Measurements from ENCODE around the gene RNU4-1. TPM values are rescaled to one million over a fixed set of nuclear protein-coding genes. Genes with fewer than 3 reads are reported as not detected.

Gene RNU4-1
- total and polyA plus RNA-seq, 2 of the 4 experiments (the other 2 are of a cell fraction): under 0.01 TPM; not detected in 1

DNA sequence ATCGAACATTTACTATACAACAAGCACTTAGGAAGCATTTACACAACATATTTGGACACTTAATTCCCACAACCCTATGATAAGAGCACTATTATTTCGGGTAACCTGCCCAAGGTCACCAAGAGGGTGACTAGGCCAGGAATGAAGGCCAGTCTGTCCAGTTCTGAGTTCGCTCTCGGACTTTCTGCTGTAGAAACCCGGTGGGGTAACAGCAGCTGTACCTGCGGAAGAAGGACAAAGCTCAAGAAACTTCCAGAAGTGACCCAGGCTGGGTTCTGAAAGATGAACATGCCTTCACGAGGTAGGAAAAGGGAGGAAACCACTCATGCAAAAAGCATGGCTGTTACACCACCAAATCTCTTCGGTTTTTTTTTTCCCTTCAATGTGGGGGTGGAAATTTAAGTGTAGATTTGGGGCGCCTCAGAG lies 23.8 kb upstream of the RNU4-1 start:
- peak overlapping the region; percentile 34 to 91; a peak in 3 of 4 replicates for H4K8ac ChIP-seq (ENCODE audit: low read depth in 2 of 2, low read length in 2 of 2)
- H3K27ac ChIP-seq (ENCODE audit: insufficient read depth, low read length): peak overlapping the region; percentile 47
- H2AK5ac ChIP-seq (ENCODE audit: low read depth, low read length): no peak overlapping the region
- no peaks in the 10 kb centered on the region for H4K20me1 ChIP-seq (ENCODE audit: insufficient read depth, low read length)
- H3K4me2 ChIP-seq (ENCODE audit: low read depth, low read length): peak overlapping the region; percentile 92
- ChIA-PET POLR2A (ENCODE audit: unreplicated experiment) (interaction anchor here (0.8 to 1.0 kb wide), 2 partner anchors 26 to 1515 kb away, joined by 5 to 6 read pairs; no protein-coding TSS in a partner anchor), CTCF (interaction anchor here (0.6 to 1.5 kb wide), 9 partner anchors 9 to 650 kb away, joined by 3 to 6 read pairs (median 3); partner anchors contain the start of gene SIRT4)
- DNase-seq (no peak), ATAC-seq (ENCODE audit: low read depth) (no peak)
- no peak overlapping the region for H2BK20ac ChIP-seq (ENCODE audit: low read depth, low read length)
- dilution Hi-C loops (cut with HindIII; ENCODE audit: low sequenced_read_pairs, unreplicated experiment): no loop called here
- in situ Hi-C loops (cut with MboI; ENCODE audit: low sequenced_read_pairs): no loop called here
- peak overlapping the region; percentile 56; the same call in 1 of the 2 replicates for H3K4ac ChIP-seq (ENCODE audit: low read depth, low read length)
- H3K18ac ChIP-seq (ENCODE audit: low read depth, low read length): no peak overlapping the region
- H3K27me3 ChIP-seq (ENCODE audit: control insufficient read depth, insufficient read depth, low read length): peaks cover 11% of the 10 kb centered on the region
- TF ChIP-seq, protein P1, sequence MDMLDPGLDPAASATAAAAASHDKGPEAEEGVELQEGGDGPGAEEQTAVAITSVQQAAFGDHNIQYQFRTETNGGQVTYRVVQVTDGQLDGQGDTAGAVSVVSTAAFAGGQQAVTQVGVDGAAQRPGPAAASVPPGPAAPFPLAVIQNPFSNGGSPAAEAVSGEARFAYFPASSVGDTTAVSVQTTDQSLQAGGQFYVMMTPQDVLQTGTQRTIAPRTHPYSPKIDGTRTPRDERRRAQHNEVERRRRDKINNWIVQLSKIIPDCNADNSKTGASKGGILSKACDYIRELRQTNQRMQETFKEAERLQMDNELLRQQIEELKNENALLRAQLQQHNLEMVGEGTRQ (IDR thresholded peaks at IDR 0.05; ENCODE audit: low read depth, low read length): no peak
- no peak for TF ChIP-seq RFX5 (IDR thresholded peaks at IDR 0.05; ENCODE audit: low read depth, low read length)
- TF ChIP-seq MAFK (IDR thresholded peaks at IDR 0.05; ENCODE audit: low read depth, low read length): no peak
- no peak for TF ChIP-seq FOS (IDR thresholded peaks at IDR 0.05; ENCODE audit: low read depth, low read length)
- TF ChIP-seq, protein P2, sequence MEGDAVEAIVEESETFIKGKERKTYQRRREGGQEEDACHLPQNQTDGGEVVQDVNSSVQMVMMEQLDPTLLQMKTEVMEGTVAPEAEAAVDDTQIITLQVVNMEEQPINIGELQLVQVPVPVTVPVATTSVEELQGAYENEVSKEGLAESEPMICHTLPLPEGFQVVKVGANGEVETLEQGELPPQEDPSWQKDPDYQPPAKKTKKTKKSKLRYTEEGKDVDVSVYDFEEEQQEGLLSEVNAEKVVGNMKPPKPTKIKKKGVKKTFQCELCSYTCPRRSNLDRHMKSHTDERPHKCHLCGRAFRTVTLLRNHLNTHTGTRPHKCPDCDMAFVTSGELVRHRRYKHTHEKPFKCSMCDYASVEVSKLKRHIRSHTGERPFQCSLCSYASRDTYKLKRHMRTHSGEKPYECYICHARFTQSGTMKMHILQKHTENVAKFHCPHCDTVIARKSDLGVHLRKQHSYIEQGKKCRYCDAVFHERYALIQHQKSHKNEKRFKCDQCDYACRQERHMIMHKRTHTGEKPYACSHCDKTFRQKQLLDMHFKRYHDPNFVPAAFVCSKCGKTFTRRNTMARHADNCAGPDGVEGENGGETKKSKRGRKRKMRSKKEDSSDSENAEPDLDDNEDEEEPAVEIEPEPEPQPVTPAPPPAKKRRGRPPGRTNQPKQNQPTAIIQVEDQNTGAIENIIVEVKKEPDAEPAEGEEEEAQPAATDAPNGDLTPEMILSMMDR (conservative IDR thresholded peaks at IDR 0.05; ENCODE audit: low read depth, low read length): no peak
- no peak for TF ChIP-seq NFE2L2 (IDR thresholded peaks at IDR 0.05; ENCODE audit: low read depth, low read length)
- TF ChIP-seq RCOR1 (IDR thresholded peaks at IDR 0.05; ENCODE audit: insufficient replicate concordance, low read length): no peak
- TF ChIP-seq, protein P3, sequence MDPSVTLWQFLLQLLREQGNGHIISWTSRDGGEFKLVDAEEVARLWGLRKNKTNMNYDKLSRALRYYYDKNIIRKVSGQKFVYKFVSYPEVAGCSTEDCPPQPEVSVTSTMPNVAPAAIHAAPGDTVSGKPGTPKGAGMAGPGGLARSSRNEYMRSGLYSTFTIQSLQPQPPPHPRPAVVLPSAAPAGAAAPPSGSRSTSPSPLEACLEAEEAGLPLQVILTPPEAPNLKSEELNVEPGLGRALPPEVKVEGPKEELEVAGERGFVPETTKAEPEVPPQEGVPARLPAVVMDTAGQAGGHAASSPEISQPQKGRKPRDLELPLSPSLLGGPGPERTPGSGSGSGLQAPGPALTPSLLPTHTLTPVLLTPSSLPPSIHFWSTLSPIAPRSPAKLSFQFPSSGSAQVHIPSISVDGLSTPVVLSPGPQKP (IDR thresholded peaks at IDR 0.05; ENCODE audit: borderline replicate concordance, low read depth, low read length): no peak
- BruUV-seq (replicated peaks): no TSS peak
- H3K9me3 ChIP-seq (ENCODE audit: control insufficient read depth, insufficient read depth, low read length): no peaks in the 10 kb centered on the region
- H3K23ac ChIP-seq (ENCODE audit: low read depth, low read length): peak overlapping the region; percentile 31
- peak overlapping the region; percentile 66 for H2AK9ac ChIP-seq (replicated peaks; ENCODE audit: low read depth, low read length, poor library complexity)
- H3K36me3 ChIP-seq (ENCODE audit: control insufficient read depth, insufficient read depth, low read length): no peaks in the 10 kb centered on the region
- peak overlapping the region; percentile 51 for H3K9ac ChIP-seq (ENCODE audit: low read depth, low read length)
- WGBS, 2 experiments (ENCODE audit: extremely low coverage in 2 of 2, insufficient read length in 1 of 2): 73% methylated on average over 4 of the region's 9 CpGs; no CpG with 5 or more reads in 1 of the 2 experiments
- H3K79me1 ChIP-seq (ENCODE audit: low read depth in 1 of 2, low read length in 2 of 2): no peaks in the 10 kb centered on the region
- peak overlapping the region; percentile 95 for H2AFZ ChIP-seq (replicated peaks; ENCODE audit: low read length, poor library complexity)
- peak overlapping the region; percentile 78 for H3K4me3 ChIP-seq (ENCODE audit: insufficient read depth, low read depth, low read length)
- H2BK5ac ChIP-seq (ENCODE audit: low read depth, low read length, poor library complexity, severe bottlenecking): no peak overlapping the region
- 0 out of 2 replicates have a peak overlapping the region, but pooled peaks have one; percentile 20 for H3K14ac ChIP-seq (replicated peaks; ENCODE audit: low read depth, low read length)
- H2BK120ac ChIP-seq (ENCODE audit: low read depth, low read length): no peak overlapping the region
- H3K9me1 ChIP-seq (ENCODE audit: insufficient read depth, low read length): no peaks in the 10 kb centered on the region
- peak overlapping the region; percentile 51 for H4K5ac ChIP-seq (ENCODE audit: low read depth, low read length)
- H3K56ac ChIP-seq (ENCODE audit: extremely low read depth, insufficient read depth, low read length): no peak overlapping the region; the same call in 1 of the 2 replicates
- no peak overlapping the region for H4K91ac ChIP-seq (ENCODE audit: insufficient read depth, low read depth, low read length)
- no peak overlapping the region for H2BK15ac ChIP-seq (ENCODE audit: low read depth, low read length)
- peaks cover 3% of the 10 kb centered on the region for H3K4me1 ChIP-seq (ENCODE audit: control insufficient read depth, insufficient read depth, low read length)
- intact Hi-C loops (cut with micrococcal nuclease): loop anchor here (1.0 kb wide), 1 partner anchor 15 kb away; the partner anchor contains the start of gene SIRT4

All from IMR-90 (cell line).